Measurements from ENCODE around the gene RADIL. TPM values are rescaled to one million over a fixed set of nuclear protein-coding genes. Genes with fewer than 3 reads are reported as not detected.
A peak's percentile ranks its signal among the peaks of the same experiment; 100 is the strongest.

Gene RADIL
- total RNA-seq, 2 experiments from 2014 or later = 0.58 to 0.92 TPM

- Mint-ChIP-seq H3K27ac (no peak overlapping the region), H3K9me3 (no peaks in the 10 kb centered on the region), H3K36me3 (no peaks in the 10 kb centered on the region), H3K4me1 (peaks cover 6% of the 10 kb centered on the region), H3K27me3 (peaks cover 31% of the 10 kb centered on the region), H3K4me3 (no peak overlapping the region)
- DNase-seq = no peak
Observed at GRCh38 chr7:4873071-4873944, 10.2 kb downstream of the RADIL start.

- no peak for DNase-seq
- H3K9me3 Mint-ChIP-seq = no peaks in the 10 kb centered on the region
- no peak overlapping the region for H3K4me3 Mint-ChIP-seq
- no peaks in the 10 kb centered on the region for H3K36me3 Mint-ChIP-seq
- no peak overlapping the region for H3K27ac Mint-ChIP-seq
- H3K27me3 Mint-ChIP-seq = peaks cover 31% of the 10 kb centered on the region
- peaks cover 6% of the 10 kb centered on the region for H3K4me1 Mint-ChIP-seq
Observed at GRCh38 chr7:4871930-4872675, 11.4 kb downstream of the RADIL start.

GRCh38 chr7:4871056-4871680 lies 12.3 kb downstream of the RADIL start:
- H3K36me3 Mint-ChIP-seq = no peaks in the 10 kb centered on the region
- peaks cover 31% of the 10 kb centered on the region for H3K27me3 Mint-ChIP-seq
- peak; percentile 12 for DNase-seq
- no peak overlapping the region for H3K4me3 Mint-ChIP-seq
- H3K4me1 Mint-ChIP-seq = peaks cover 6% of the 10 kb centered on the region
- no peak overlapping the region for H3K27ac Mint-ChIP-seq
- H3K9me3 Mint-ChIP-seq = no peaks in the 10 kb centered on the region

- H3K36me3 Mint-ChIP-seq = no peaks in the 10 kb centered on the region
- peaks cover 55% of the 10 kb centered on the region for H3K27me3 Mint-ChIP-seq
- no peak for DNase-seq
- no peak overlapping the region for H3K4me3 Mint-ChIP-seq
- H3K9me3 Mint-ChIP-seq = no peaks in the 10 kb centered on the region
- peaks cover 6% of the 10 kb centered on the region for H3K4me1 Mint-ChIP-seq
- no peak overlapping the region for H3K27ac Mint-ChIP-seq
Observed at GRCh38 chr7:4868493-4868892, 15.0 kb downstream of the RADIL start.

GRCh38 chr7:4866528-4867496 lies 16.7 kb downstream of the RADIL start:
- DNase-seq = no peak
- H3K27me3 Mint-ChIP-seq = peaks cover 59% of the 10 kb centered on the region
- H3K9me3 Mint-ChIP-seq = peaks cover 6% of the 10 kb centered on the region
- H3K36me3 Mint-ChIP-seq = peaks cover 2% of the 10 kb centered on the region
- no peak overlapping the region for H3K27ac Mint-ChIP-seq
- peaks cover 6% of the 10 kb centered on the region for H3K4me1 Mint-ChIP-seq
- H3K4me3 Mint-ChIP-seq = no peak overlapping the region

GRCh38 chr7:4862156-4862555 lies 21.4 kb downstream of the RADIL start:
- Mint-ChIP-seq H3K27me3 (peaks cover 48% of the 10 kb centered on the region), H3K4me3 (peak overlapping the region; percentile 59), H3K27ac (no peak overlapping the region), H3K9me3 (peaks cover 10% of the 10 kb centered on the region), H3K36me3 (peaks cover 7% of the 10 kb centered on the region), H3K4me1 (peaks cover 3% of the 10 kb centered on the region)
- no peak for DNase-seq

- H3K4me3 Mint-ChIP-seq = peak within 1 kb of the TSS; percentile 59
- H3K27me3 Mint-ChIP-seq = peaks cover 48% of the 10 kb centered on the region
- peak; percentile 58 for DNase-seq
- H3K27ac Mint-ChIP-seq = no peak within 1 kb of the TSS
- peaks cover 10% of the 10 kb centered on the region for H3K9me3 Mint-ChIP-seq
- peaks cover 3% of the 10 kb centered on the region for H3K4me1 Mint-ChIP-seq
- peaks cover 7% of the 10 kb centered on the region for H3K36me3 Mint-ChIP-seq
Observed at GRCh38 chr7:4861673-4862072, 21.8 kb downstream of the RADIL start, which contains the start of gene PAPOLB. Gene PAPOLB (minus strand): TSS chr7:4862030. CDS start chr7:4861810, 220 bp downstream.

- H3K27ac Mint-ChIP-seq = no peak overlapping the region
- peaks cover 48% of the 10 kb centered on the region for H3K27me3 Mint-ChIP-seq
Observed at GRCh38 chr7:4861227-4861626, 22.3 kb downstream of the RADIL start.

GRCh38 chr7:4857189-4857588 lies 26.3 kb downstream of the RADIL start:
- Mint-ChIP-seq H3K36me3 (peaks cover 4% of the 10 kb centered on the region), H3K27me3 (peaks cover 13% of the 10 kb centered on the region), H3K9me3 (peaks cover 4% of the 10 kb centered on the region), H3K4me3 (no peak overlapping the region), H3K4me1 (peaks cover 3% of the 10 kb centered on the region), H3K27ac (no peak overlapping the region)
- DNase-seq = no peak

More at GRCh38 chr7:4861227-4861626, 22.3 kb downstream of the RADIL start:
- peak overlapping the region; percentile 59 for H3K4me3 Mint-ChIP-seq
- H3K36me3 Mint-ChIP-seq = peaks cover 7% of the 10 kb centered on the region
- H3K4me1 Mint-ChIP-seq = peaks cover 3% of the 10 kb centered on the region
- DNase-seq = no peak
- peaks cover 10% of the 10 kb centered on the region for H3K9me3 Mint-ChIP-seq

- Mint-ChIP-seq H3K4me3 (no peak overlapping the region), H3K27me3 (peaks cover 8% of the 10 kb centered on the region), H3K36me3 (peaks cover 4% of the 10 kb centered on the region), H3K4me1 (peaks cover 9% of the 10 kb centered on the region), H3K27ac (no peak overlapping the region), H3K9me3 (peaks cover 4% of the 10 kb centered on the region)
- DNase-seq = no peak
Observed at GRCh38 chr7:4856336-4857057, 27.0 kb downstream of the RADIL start.

- Mint-ChIP-seq H3K4me3 (no peak overlapping the region), H3K36me3 (no peaks in the 10 kb centered on the region), H3K27me3 (peaks cover 4% of the 10 kb centered on the region), H3K4me1 (peaks cover 7% of the 10 kb centered on the region), H3K27ac (no peak overlapping the region), H3K9me3 (peaks cover 4% of the 10 kb centered on the region)
- DNase-seq = no peak
Observed at GRCh38 chr7:4854916-4855315, 28.6 kb downstream of the RADIL start.

GRCh38 chr7:4851459-4852422 lies 31.8 kb downstream of the RADIL start:
- no peak overlapping the region for H3K4me3 Mint-ChIP-seq
- no peaks in the 10 kb centered on the region for H3K36me3 Mint-ChIP-seq
- peak overlapping the region; percentile 52 for H3K27ac Mint-ChIP-seq
- no peak for DNase-seq
- H3K9me3 Mint-ChIP-seq = peaks cover 4% of the 10 kb centered on the region
- peaks cover 7% of the 10 kb centered on the region for H3K4me1 Mint-ChIP-seq
- H3K27me3 Mint-ChIP-seq = peaks cover 13% of the 10 kb centered on the region

Measured in activated naive CD8-positive, alpha-beta T cell treated with anti-CD3 and anti-CD28 coated beads for 36 hours (primary cell).